ENCODE measurements around the gene MESP2.

DNA sequence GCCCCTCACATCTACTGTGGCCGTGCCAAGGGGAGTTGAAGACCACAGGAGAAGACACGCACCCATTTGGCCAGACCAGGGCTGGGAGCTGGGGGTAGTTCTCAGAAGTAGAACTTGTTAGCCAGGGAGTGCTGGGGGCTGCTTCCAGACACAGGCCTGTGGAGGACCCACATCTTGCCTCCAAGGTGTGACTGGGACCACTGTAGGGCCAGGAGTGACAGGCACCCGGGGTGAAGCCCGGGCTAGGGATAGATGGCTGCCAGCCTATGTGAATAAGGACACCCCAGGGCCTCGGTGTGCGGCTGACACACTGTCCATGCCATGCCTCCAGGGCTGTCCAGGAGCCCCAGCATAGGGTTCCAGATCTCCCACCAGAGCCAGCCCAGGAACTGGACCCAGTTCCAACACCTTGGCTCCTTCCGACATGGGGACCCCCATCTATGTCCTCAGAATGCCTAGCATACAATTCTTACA lies 36.8 kb downstream of the MESP2 start:
- TF ChIP-seq, protein P1, sequence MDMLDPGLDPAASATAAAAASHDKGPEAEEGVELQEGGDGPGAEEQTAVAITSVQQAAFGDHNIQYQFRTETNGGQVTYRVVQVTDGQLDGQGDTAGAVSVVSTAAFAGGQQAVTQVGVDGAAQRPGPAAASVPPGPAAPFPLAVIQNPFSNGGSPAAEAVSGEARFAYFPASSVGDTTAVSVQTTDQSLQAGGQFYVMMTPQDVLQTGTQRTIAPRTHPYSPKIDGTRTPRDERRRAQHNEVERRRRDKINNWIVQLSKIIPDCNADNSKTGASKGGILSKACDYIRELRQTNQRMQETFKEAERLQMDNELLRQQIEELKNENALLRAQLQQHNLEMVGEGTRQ (IDR thresholded peaks at IDR 0.05; ENCODE audit: borderline replicate concordance, low read depth, low read length): no peak
- TF ChIP-seq, protein P2, sequence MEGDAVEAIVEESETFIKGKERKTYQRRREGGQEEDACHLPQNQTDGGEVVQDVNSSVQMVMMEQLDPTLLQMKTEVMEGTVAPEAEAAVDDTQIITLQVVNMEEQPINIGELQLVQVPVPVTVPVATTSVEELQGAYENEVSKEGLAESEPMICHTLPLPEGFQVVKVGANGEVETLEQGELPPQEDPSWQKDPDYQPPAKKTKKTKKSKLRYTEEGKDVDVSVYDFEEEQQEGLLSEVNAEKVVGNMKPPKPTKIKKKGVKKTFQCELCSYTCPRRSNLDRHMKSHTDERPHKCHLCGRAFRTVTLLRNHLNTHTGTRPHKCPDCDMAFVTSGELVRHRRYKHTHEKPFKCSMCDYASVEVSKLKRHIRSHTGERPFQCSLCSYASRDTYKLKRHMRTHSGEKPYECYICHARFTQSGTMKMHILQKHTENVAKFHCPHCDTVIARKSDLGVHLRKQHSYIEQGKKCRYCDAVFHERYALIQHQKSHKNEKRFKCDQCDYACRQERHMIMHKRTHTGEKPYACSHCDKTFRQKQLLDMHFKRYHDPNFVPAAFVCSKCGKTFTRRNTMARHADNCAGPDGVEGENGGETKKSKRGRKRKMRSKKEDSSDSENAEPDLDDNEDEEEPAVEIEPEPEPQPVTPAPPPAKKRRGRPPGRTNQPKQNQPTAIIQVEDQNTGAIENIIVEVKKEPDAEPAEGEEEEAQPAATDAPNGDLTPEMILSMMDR (IDR thresholded peaks at IDR 0.05): no peak
- TF ChIP-seq, protein P3, sequence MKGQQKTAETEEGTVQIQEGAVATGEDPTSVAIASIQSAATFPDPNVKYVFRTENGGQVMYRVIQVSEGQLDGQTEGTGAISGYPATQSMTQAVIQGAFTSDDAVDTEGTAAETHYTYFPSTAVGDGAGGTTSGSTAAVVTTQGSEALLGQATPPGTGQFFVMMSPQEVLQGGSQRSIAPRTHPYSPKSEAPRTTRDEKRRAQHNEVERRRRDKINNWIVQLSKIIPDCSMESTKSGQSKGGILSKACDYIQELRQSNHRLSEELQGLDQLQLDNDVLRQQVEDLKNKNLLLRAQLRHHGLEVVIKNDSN (IDR thresholded peaks at IDR 0.05; ENCODE audit: borderline replicate concordance, low read depth): no peak
- TF ChIP-seq FOXJ3 (CRISPR knock-in tag; IDR thresholded peaks at IDR 0.05): no peak
- no peak for TF ChIP-seq RCOR1 (IDR thresholded peaks at IDR 0.05; ENCODE audit: low read length)
- TF ChIP-seq EP300 (IDR thresholded peaks at IDR 0.05; ENCODE audit: borderline replicate concordance in 1 of 2, low read depth in 1 of 2, low read length in 1 of 2): no peak
- no peak for TF ChIP-seq POLR2AphosphoS5 (IDR thresholded peaks at IDR 0.05; ENCODE audit: low read depth, low read length)
- TF ChIP-seq RFX5 (IDR thresholded peaks at IDR 0.05; ENCODE audit: low read length): no peak
- TF ChIP-seq JUND (IDR thresholded peaks at IDR 0.05): no peak
- TF ChIP-seq MEF2A (IDR thresholded peaks at IDR 0.05; ENCODE audit: borderline replicate concordance, low read depth): no peak

Data from SK-N-SH (cell line).